WTC11 (cell line): ENCODE measurements around the gene DUSP15. TPM values are rescaled to one million over a fixed set of nuclear protein-coding genes. Genes with fewer than 3 reads are reported as not detected.

Experiments
- ATAC-seq: fragments of 200-7000 bp; cut with Tn5 transposase; 2 replicates; pipeline ENCODE4 v1.10.0; 2021; ENCODE audit warnings: mild to moderate bottlenecking, moderate library complexity
- CTCF ChIA-PET: fragments of 300-600 bp; sonication (Branson Sonifier 250); formaldehyde crosslinking; loops from one replicate; lab custom pipeline; 2021; ENCODE audit warnings: antibody characterized with exemption; lab: Charles Lee
- POLR2A ChIA-PET: fragments of 350-600 bp; sonication (Branson Sonifier 250); formaldehyde crosslinking; loops from one replicate; lab custom pipeline; 2021; ENCODE audit warnings: antibody characterized with exemption; lab: Charles Lee
- DNase-seq: peaks from one replicate; pipeline ENCODE4 v3.0.0; 2021; ENCODE audit warnings: low spot score
- H3K27ac Mint-ChIP-seq: 2 replicates; pipeline ENCODE4 v1.8.0; 2021; ENCODE audit warnings: mixed read lengths
- H3K27me3 Mint-ChIP-seq: 2 replicates; pipeline ENCODE4 v1.8.0; 2021; ENCODE audit warnings: low read depth, mild to moderate bottlenecking, moderate library complexity, mixed read lengths
- H3K36me3 Mint-ChIP-seq: 2 replicates; pipeline ENCODE4 v1.8.0; 2021; ENCODE audit warnings: mixed read lengths
- H3K4me1 Mint-ChIP-seq: 2 replicates; pipeline ENCODE4 v1.8.0; 2022; ENCODE audit warnings: mixed read lengths
- H3K4me3 Mint-ChIP-seq: 2 replicates; pipeline ENCODE4 v1.8.0; 2021; ENCODE audit warnings: mild to moderate bottlenecking, moderate library complexity, mixed read lengths
- H3K9me3 Mint-ChIP-seq: 2 replicates; pipeline ENCODE4 v1.8.0; 2021; ENCODE audit warnings: mixed read lengths
- CBFB ChIP-seq: sonication (generic); formaldehyde crosslinking; IDR thresholded peaks from 2 replicates; pipeline ENCODE4 v1.8.1; 2022; ENCODE audit warnings: mild to moderate bottlenecking, low read depth, missing genetic modification reagents
- ELF4 ChIP-seq: sonication (generic); formaldehyde crosslinking; IDR thresholded peaks from 2 replicates; pipeline ENCODE4 v1.8.1; 2022; ENCODE audit warnings: low read depth, mild to moderate bottlenecking, moderate library complexity, missing genetic modification reagents
- ESRRA ChIP-seq: sonication (generic); formaldehyde crosslinking; IDR thresholded peaks from 2 replicates; pipeline ENCODE4 v1.8.1; 2022; ENCODE audit warnings: mild to moderate bottlenecking, missing genetic modification reagents, borderline replicate concordance
- ETV6 ChIP-seq: sonication (generic); formaldehyde crosslinking; IDR thresholded peaks from 2 replicates; pipeline ENCODE4 v1.8.1; 2022; ENCODE audit warnings: mild to moderate bottlenecking, missing genetic modification reagents
- FOXK1 ChIP-seq: sonication (generic); formaldehyde crosslinking; IDR thresholded peaks from 2 replicates; pipeline ENCODE4 v1.8.0; 2022; ENCODE audit warnings: mild to moderate bottlenecking, moderate library complexity, missing genetic modification reagents
- HMGA2 ChIP-seq: fragments of 250-450 bp; sonication (Bioruptor Pico); IDR thresholded peaks from 2 replicates; pipeline ENCODE4 v1.4.0; 2021; ENCODE audit warnings: mild to moderate bottlenecking, moderate library complexity
- IRF2 ChIP-seq: sonication (generic); formaldehyde crosslinking; IDR thresholded peaks from 2 replicates; pipeline ENCODE4 v1.8.0; 2022; ENCODE audit warnings: low read depth, missing genetic modification reagents, borderline replicate concordance
- KAT7 ChIP-seq: sonication (generic); formaldehyde crosslinking; IDR thresholded peaks from 2 replicates; pipeline ENCODE4 v1.8.1; 2023; ENCODE audit warnings: missing genetic modification reagents, mild to moderate bottlenecking, borderline replicate concordance
- MYBL2 ChIP-seq: sonication (generic); formaldehyde crosslinking; IDR thresholded peaks from 2 replicates; pipeline ENCODE4 v1.8.1; 2023; ENCODE audit warnings: mild to moderate bottlenecking, moderate library complexity, missing genetic modification reagents
- NFE2L1 ChIP-seq: sonication (generic); formaldehyde crosslinking; IDR thresholded peaks from 2 replicates; pipeline ENCODE4 v1.8.1; 2023; ENCODE audit warnings: missing genetic modification reagents
- NR3C1 ChIP-seq: sonication (generic); formaldehyde crosslinking; conservative IDR thresholded peaks from 2 replicates; pipeline ENCODE4 v1.8.1; 2023; ENCODE audit warnings: low read depth, mild to moderate bottlenecking, missing genetic modification reagents
- OVOL2 ChIP-seq: fragments of 250-450 bp; sonication (Bioruptor Pico); IDR thresholded peaks from 2 replicates; pipeline ENCODE4 v1.9.0; 2021; ENCODE audit warnings: mild to moderate bottlenecking, borderline replicate concordance
- SMAD4 ChIP-seq: sonication (generic); formaldehyde crosslinking; IDR thresholded peaks from 2 replicates; pipeline ENCODE4 v1.8.0; 2022; ENCODE audit warnings: mild to moderate bottlenecking, missing genetic modification reagents
- TCF7 ChIP-seq: sonication (generic); formaldehyde crosslinking; IDR thresholded peaks from 2 replicates; pipeline ENCODE4 v1.8.0; 2022; ENCODE audit warnings: mild to moderate bottlenecking, low read depth, missing genetic modification reagents, moderate library complexity
- ZBTB21 ChIP-seq: sonication (generic); formaldehyde crosslinking; IDR thresholded peaks from 2 replicates; pipeline ENCODE4 v1.8.1; 2023; ENCODE audit warnings: mild to moderate bottlenecking, missing genetic modification reagents, borderline replicate concordance
- ZNF138 ChIP-seq: sonication (generic); formaldehyde crosslinking; conservative IDR thresholded peaks from 2 replicates; pipeline ENCODE4 v1.8.1; 2022; ENCODE audit warnings: mild to moderate bottlenecking, moderate library complexity, missing genetic modification reagents
- ZNF317 ChIP-seq: sonication (generic); formaldehyde crosslinking; IDR thresholded peaks from 2 replicates; pipeline ENCODE4 v1.8.1; 2023; ENCODE audit warnings: low read depth, mild to moderate bottlenecking, moderate library complexity, missing genetic modification reagents, borderline replicate concordance
- ZNF671 ChIP-seq: fragments of 250-450 bp; sonication (Bioruptor Pico); IDR thresholded peaks from 2 replicates; pipeline ENCODE4 v1.8.0; 2021; ENCODE audit warnings: mild to moderate bottlenecking
- total RNA-seq: library from RNA; stranded (reverse); gene quantifications from 3 replicates; pipeline ENCODE4 v1.2.3, GENCODE V29; 2021
- TF ChIP-seq, protein P1 (sequence below): sonication (generic); formaldehyde crosslinking; IDR thresholded peaks from 2 replicates; pipeline ENCODE4 v1.8.1; 2023; ENCODE audit warnings: mild to moderate bottlenecking, missing genetic modification reagents, moderate library complexity
- TF ChIP-seq, protein P2 (sequence below): sonication (generic); formaldehyde crosslinking; IDR thresholded peaks from 2 replicates; pipeline ENCODE4 v1.8.1; 2023; ENCODE audit warnings: mild to moderate bottlenecking, missing genetic modification reagents, borderline replicate concordance
- TF ChIP-seq, protein P3 (sequence below): sonication (generic); formaldehyde crosslinking; IDR thresholded peaks from 2 replicates; pipeline ENCODE4 v1.8.1; 2023; ENCODE audit warnings: mild to moderate bottlenecking, missing genetic modification reagents
- TF ChIP-seq, protein P4 (sequence below): fragments of 250-450 bp; sonication (Bioruptor Pico); IDR thresholded peaks from 2 replicates; pipeline ENCODE4 v1.9.0; 2021; ENCODE audit warnings: mild to moderate bottlenecking
- TF ChIP-seq, protein P5 (sequence below): fragments of 200-600 bp; IDR thresholded peaks from 2 replicates; pipeline ENCODE4 v1.8.0; 2022; ENCODE audit warnings: antibody characterized with exemption

Gene DUSP15
- total RNA-seq, 1 experiment from 2014 or later, result 1.7 TPM

DNA sequence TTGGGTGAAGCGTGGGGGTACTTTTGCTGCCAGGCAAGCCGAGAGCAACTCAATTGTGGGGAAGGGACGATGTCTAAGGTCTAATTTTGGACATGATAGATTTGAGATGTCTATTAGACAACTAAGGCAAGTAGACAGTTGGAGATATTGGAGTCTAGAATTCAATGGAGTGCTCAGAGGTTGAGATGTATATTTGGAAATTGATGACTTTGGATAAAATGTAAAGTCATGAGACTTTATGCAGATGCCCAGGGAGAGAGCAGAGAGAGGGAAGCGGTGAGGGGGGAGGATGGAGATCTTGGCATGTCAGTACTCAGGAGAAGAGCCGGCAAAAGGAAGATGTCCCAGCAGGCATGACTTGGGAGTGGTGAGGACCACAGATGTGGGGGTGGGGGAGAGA is 44.3 kb downstream of the DUSP15 start:
- Mint-ChIP-seq H3K27ac (no peak overlapping the region), H3K4me3 (no peak overlapping the region), H3K4me1 (peaks cover 7% of the 10 kb centered on the region; the same call in 1 of the 2 replicates), H3K36me3 (no peaks in the 10 kb centered on the region), H3K27me3 (no peaks in the 10 kb centered on the region), H3K9me3 (no peaks in the 10 kb centered on the region)
- DNase-seq, result no peak
- ChIA-PET POLR2A (no interaction called here), CTCF (interaction anchor here (0.6 to 4.3 kb wide), 2 partner anchors 191 to 265 kb away, joined by 3 to 18 read pairs; no protein-coding TSS in a partner anchor)
- no peak for ATAC-seq
- TF ChIP-seq ZNF671 (CRISPR knock-in tag) (no peak), OVOL2 (CRISPR knock-in tag) (no peak), ZNF317 (CRISPR knock-in tag) (no peak), FOXK1 (no peak), NR3C1 (CRISPR knock-in tag) (no peak), CBFB (CRISPR knock-in tag) (no peak), ELF4 (CRISPR knock-in tag) (no peak), ZBTB21 (CRISPR knock-in tag) (no peak), IRF2 (CRISPR knock-in tag) (no peak), HMGA2 (no peak)
- TF ChIP-seq, protein P1, sequence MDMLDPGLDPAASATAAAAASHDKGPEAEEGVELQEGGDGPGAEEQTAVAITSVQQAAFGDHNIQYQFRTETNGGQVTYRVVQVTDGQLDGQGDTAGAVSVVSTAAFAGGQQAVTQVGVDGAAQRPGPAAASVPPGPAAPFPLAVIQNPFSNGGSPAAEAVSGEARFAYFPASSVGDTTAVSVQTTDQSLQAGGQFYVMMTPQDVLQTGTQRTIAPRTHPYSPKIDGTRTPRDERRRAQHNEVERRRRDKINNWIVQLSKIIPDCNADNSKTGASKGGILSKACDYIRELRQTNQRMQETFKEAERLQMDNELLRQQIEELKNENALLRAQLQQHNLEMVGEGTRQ (CRISPR knock-in tag), result no peak
- TF ChIP-seq, protein P2, sequence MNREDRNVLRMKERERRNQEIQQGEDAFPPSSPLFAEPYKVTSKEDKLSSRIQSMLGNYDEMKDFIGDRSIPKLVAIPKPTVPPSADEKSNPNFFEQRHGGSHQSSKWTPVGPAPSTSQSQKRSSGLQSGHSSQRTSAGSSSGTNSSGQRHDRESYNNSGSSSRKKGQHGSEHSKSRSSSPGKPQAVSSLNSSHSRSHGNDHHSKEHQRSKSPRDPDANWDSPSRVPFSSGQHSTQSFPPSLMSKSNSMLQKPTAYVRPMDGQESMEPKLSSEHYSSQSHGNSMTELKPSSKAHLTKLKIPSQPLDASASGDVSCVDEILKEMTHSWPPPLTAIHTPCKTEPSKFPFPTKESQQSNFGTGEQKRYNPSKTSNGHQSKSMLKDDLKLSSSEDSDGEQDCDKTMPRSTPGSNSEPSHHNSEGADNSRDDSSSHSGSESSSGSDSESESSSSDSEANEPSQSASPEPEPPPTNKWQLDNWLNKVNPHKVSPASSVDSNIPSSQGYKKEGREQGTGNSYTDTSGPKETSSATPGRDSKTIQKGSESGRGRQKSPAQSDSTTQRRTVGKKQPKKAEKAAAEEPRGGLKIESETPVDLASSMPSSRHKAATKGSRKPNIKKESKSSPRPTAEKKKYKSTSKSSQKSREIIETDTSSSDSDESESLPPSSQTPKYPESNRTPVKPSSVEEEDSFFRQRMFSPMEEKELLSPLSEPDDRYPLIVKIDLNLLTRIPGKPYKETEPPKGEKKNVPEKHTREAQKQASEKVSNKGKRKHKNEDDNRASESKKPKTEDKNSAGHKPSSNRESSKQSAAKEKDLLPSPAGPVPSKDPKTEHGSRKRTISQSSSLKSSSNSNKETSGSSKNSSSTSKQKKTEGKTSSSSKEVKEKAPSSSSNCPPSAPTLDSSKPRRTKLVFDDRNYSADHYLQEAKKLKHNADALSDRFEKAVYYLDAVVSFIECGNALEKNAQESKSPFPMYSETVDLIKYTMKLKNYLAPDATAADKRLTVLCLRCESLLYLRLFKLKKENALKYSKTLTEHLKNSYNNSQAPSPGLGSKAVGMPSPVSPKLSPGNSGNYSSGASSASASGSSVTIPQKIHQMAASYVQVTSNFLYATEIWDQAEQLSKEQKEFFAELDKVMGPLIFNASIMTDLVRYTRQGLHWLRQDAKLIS (CRISPR knock-in tag), result no peak
- TF ChIP-seq, protein P3, sequence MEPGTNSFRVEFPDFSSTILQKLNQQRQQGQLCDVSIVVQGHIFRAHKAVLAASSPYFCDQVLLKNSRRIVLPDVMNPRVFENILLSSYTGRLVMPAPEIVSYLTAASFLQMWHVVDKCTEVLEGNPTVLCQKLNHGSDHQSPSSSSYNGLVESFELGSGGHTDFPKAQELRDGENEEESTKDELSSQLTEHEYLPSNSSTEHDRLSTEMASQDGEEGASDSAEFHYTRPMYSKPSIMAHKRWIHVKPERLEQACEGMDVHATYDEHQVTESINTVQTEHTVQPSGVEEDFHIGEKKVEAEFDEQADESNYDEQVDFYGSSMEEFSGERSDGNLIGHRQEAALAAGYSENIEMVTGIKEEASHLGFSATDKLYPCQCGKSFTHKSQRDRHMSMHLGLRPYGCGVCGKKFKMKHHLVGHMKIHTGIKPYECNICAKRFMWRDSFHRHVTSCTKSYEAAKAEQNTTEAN (CRISPR knock-in tag), result no peak

DNA sequence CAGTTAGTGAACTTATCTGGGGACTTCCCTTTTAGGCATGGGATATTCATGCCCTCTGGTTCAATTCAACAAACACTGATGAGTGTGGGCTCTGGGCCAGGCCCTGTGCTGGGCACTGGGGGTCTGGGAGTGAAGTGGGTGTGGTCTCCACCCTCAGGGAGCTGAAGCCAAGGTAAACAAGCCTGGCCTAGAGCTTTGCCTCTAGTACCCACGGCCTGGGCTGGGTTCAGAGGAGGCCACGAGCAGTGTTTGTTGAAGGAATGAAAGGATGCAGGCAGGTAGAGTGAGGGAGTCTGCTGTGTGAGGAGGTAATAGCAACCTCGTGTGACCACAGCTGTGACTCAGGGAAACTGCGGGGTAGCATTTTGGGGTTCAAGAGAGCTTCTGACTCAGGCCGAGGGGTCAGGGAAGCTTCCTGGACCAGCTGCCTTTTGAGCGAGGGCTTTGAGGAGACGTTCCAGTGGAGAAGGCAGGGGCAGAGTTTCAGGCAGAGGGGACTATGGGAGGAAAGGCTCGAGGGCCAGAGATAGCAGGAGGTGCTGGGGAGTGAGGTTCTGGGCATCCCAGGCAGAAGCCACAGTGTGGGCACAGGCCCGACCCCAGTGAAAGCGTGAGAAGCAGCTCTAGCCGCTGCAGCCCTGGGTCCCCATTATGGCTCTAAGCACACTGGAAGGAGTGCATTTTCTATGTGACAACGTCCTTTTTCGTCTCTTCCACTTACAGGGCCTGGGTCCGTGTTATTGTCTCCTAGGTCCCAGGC is 45.6 kb downstream of the DUSP15 start:
- ATAC-seq (no peak), DNase-seq (no peak)
- CTCF ChIA-PET, result interaction anchor here (1.0 to 5.1 kb wide), 8 partner anchors 9 to 193 kb away, joined by 3 to 33 read pairs (median 14); partner anchors contain the start of genes FOXS1 and PDRG1
- no peaks in the 10 kb centered on the region for H3K9me3 Mint-ChIP-seq
- POLR2A ChIA-PET, result interaction anchor here (0.6 kb wide), 1 partner anchor 248 kb away, joined by 8 read pairs; no protein-coding TSS in a partner anchor
- H3K27me3 Mint-ChIP-seq, result no peaks in the 10 kb centered on the region
- TF ChIP-seq SMAD4 (CRISPR knock-in tag) (no peak), ZNF138 (CRISPR knock-in tag) (no peak), ETV6 (CRISPR knock-in tag) (no peak), ZNF671 (CRISPR knock-in tag) (no peak), ESRRA (CRISPR knock-in tag) (no peak), TCF7 (CRISPR knock-in tag) (no peak), NFE2L1 (CRISPR knock-in tag) (no peak), KAT7 (no peak), MYBL2 (CRISPR knock-in tag) (no peak)
- TF ChIP-seq, protein P1 (CRISPR knock-in tag), result no peak
- TF ChIP-seq, protein P4, sequence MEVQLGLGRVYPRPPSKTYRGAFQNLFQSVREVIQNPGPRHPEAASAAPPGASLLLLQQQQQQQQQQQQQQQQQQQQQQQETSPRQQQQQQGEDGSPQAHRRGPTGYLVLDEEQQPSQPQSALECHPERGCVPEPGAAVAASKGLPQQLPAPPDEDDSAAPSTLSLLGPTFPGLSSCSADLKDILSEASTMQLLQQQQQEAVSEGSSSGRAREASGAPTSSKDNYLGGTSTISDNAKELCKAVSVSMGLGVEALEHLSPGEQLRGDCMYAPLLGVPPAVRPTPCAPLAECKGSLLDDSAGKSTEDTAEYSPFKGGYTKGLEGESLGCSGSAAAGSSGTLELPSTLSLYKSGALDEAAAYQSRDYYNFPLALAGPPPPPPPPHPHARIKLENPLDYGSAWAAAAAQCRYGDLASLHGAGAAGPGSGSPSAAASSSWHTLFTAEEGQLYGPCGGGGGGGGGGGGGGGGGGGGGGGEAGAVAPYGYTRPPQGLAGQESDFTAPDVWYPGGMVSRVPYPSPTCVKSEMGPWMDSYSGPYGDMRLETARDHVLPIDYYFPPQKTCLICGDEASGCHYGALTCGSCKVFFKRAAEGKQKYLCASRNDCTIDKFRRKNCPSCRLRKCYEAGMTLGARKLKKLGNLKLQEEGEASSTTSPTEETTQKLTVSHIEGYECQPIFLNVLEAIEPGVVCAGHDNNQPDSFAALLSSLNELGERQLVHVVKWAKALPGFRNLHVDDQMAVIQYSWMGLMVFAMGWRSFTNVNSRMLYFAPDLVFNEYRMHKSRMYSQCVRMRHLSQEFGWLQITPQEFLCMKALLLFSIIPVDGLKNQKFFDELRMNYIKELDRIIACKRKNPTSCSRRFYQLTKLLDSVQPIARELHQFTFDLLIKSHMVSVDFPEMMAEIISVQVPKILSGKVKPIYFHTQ (CRISPR knock-in tag), result no peak
- TF ChIP-seq, protein P5, sequence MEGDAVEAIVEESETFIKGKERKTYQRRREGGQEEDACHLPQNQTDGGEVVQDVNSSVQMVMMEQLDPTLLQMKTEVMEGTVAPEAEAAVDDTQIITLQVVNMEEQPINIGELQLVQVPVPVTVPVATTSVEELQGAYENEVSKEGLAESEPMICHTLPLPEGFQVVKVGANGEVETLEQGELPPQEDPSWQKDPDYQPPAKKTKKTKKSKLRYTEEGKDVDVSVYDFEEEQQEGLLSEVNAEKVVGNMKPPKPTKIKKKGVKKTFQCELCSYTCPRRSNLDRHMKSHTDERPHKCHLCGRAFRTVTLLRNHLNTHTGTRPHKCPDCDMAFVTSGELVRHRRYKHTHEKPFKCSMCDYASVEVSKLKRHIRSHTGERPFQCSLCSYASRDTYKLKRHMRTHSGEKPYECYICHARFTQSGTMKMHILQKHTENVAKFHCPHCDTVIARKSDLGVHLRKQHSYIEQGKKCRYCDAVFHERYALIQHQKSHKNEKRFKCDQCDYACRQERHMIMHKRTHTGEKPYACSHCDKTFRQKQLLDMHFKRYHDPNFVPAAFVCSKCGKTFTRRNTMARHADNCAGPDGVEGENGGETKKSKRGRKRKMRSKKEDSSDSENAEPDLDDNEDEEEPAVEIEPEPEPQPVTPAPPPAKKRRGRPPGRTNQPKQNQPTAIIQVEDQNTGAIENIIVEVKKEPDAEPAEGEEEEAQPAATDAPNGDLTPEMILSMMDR, result no peak
- no peak overlapping the region for H3K27ac Mint-ChIP-seq
- H3K36me3 Mint-ChIP-seq, result no peaks in the 10 kb centered on the region
- H3K4me3 Mint-ChIP-seq, result no peak overlapping the region
- peaks cover 7% of the 10 kb centered on the region; the same call in 1 of the 2 replicates for H3K4me1 Mint-ChIP-seq
